SK-N-SH treated with all-trans-retinoic acid at 6 μM for 48 hours (cell line): Measurements from ENCODE around the gene NAB1.

ENCODE experiments used
- ATAC-seq: fragments of 200-7000 bp; cut with Tn5 transposase; 3 replicates; pipeline ENCODE4 v1.9.1; 2020; ENCODE audit warnings: mild to moderate bottlenecking, moderate library complexity
- ARNTL ChIP-seq: fragments of 450-650 bp; formaldehyde crosslinking; IDR thresholded peaks from 2 replicates; pipeline ENCODE4 v1.5.0; 2020; ENCODE audit warnings: low read depth, mild to moderate bottlenecking, moderate library complexity, borderline replicate concordance
- BACH2 ChIP-seq: fragments of 250-450 bp; sonication (Bioruptor Pico); IDR thresholded peaks from 2 replicates; pipeline ENCODE4 v1.9.0; 2021; ENCODE audit warnings: mild to moderate bottlenecking, borderline replicate concordance
- CREB5 ChIP-seq: fragments of 250-450 bp; sonication (Bioruptor Pico); IDR thresholded peaks from 2 replicates; pipeline ENCODE4 v1.5.1; 2020; ENCODE audit warnings: low read depth, mild to moderate bottlenecking, moderate library complexity
- CSDC2 ChIP-seq: fragments of 250-450 bp; sonication (Bioruptor Pico); IDR thresholded peaks from 2 replicates; pipeline ENCODE4 v1.5.0; 2020; ENCODE audit warnings: mild to moderate bottlenecking, moderate library complexity
- CSRNP3 ChIP-seq: fragments of 250-450 bp; sonication (Bioruptor Pico); IDR thresholded peaks from 2 replicates; pipeline ENCODE4 v1.5.1; 2021; ENCODE audit warnings: mild to moderate bottlenecking, moderate library complexity
- ESRRG ChIP-seq: fragments of 250-450 bp; sonication (Bioruptor Pico); IDR thresholded peaks from 2 replicates; pipeline ENCODE4 v1.6.1; 2021; ENCODE audit warnings: mild to moderate bottlenecking
- GLIS3 ChIP-seq: fragments of 250-450 bp; sonication (Bioruptor Pico); IDR thresholded peaks from 2 replicates; pipeline ENCODE4 v1.5.0; 2020; ENCODE audit warnings: mild to moderate bottlenecking, moderate library complexity
- ISL1 ChIP-seq: fragments of 250-450 bp; sonication (Bioruptor Pico); IDR thresholded peaks from 2 replicates; pipeline ENCODE4 v2.1.2; 2022; ENCODE audit warnings: mild to moderate bottlenecking, moderate library complexity
- OSR1 ChIP-seq: fragments of 250-450 bp; sonication (Bioruptor Pico); IDR thresholded peaks from 2 replicates; pipeline ENCODE4 v1.8.0; 2022; ENCODE audit warnings: moderate library complexity, mild to moderate bottlenecking, inconsistent platforms
- PATZ1 ChIP-seq: fragments of 250-450 bp; sonication (Bioruptor Pico); IDR thresholded peaks from 2 replicates; pipeline ENCODE4 v1.8.0; 2020; ENCODE audit warnings: mild to moderate bottlenecking, moderate library complexity, borderline replicate concordance
- POU6F1 ChIP-seq: fragments of 250-450 bp; sonication (Bioruptor Pico); IDR thresholded peaks from 2 replicates; pipeline ENCODE4 v1.8.0; 2021; ENCODE audit warnings: low read depth, mild to moderate bottlenecking, moderate library complexity, borderline replicate concordance
- PPARA ChIP-seq: fragments of 250-450 bp; sonication (Bioruptor Pico); IDR thresholded peaks from 2 replicates; pipeline ENCODE4 v1.5.0; 2020; ENCODE audit warnings: mild to moderate bottlenecking, borderline replicate concordance
- RARB ChIP-seq: fragments of 250-450 bp; sonication (Bioruptor Pico); IDR thresholded peaks from 2 replicates; pipeline ENCODE4 v1.8.0; 2021; ENCODE audit warnings: mild to moderate bottlenecking, moderate library complexity
- SNAI2 ChIP-seq: fragments of 250-450 bp; sonication (Bioruptor Pico); IDR thresholded peaks from 2 replicates; pipeline ENCODE4 v1.5.0; 2020; ENCODE audit warnings: mild to moderate bottlenecking, moderate library complexity
- TCF4 ChIP-seq: fragments of 250-450 bp; sonication (Bioruptor Pico); IDR thresholded peaks from 2 replicates; pipeline ENCODE4 v1.8.0; 2021; ENCODE audit warnings: mild to moderate bottlenecking, moderate library complexity, borderline replicate concordance
- TSHZ2 ChIP-seq: fragments of 250-450 bp; sonication (Bioruptor Pico); IDR thresholded peaks from 2 replicates; pipeline ENCODE4 v1.5.0; 2020; ENCODE audit warnings: mild to moderate bottlenecking, moderate library complexity
- ZC3H10 ChIP-seq: fragments of 250-450 bp; sonication (Bioruptor Pico); IDR thresholded peaks from 2 replicates; pipeline ENCODE4 v1.5.1; 2021; ENCODE audit warnings: mild to moderate bottlenecking, moderate library complexity
- ZFP3 ChIP-seq: fragments of 250-450 bp; sonication (Bioruptor Pico); IDR thresholded peaks from 2 replicates; pipeline ENCODE4 v1.5.0; 2020; ENCODE audit warnings: mild to moderate bottlenecking, moderate library complexity
- ZNF565 ChIP-seq: fragments of 450-650 bp; formaldehyde crosslinking; conservative IDR thresholded peaks from 2 replicates; pipeline ENCODE4 v1.5.0; 2020; ENCODE audit warnings: low read depth, mild to moderate bottlenecking, moderate library complexity
- ZNF70 ChIP-seq: fragments of 450-650 bp; formaldehyde crosslinking; IDR thresholded peaks from 2 replicates; pipeline ENCODE4 v1.5.0; 2020; ENCODE audit warnings: mild to moderate bottlenecking, moderate library complexity

The NAB1 gene

GRCh38 chr2:190720691-190721090, 71.8 kb downstream of the NAB1 start:
- no peak for ATAC-seq

More at GRCh38 chr2:190720691-190721090, 71.8 kb downstream of the NAB1 start:
- TF ChIP-seq ZNF70 (CRISPR knock-in tag), result no peak
- TF ChIP-seq ESRRG (CRISPR knock-in tag), result no peak
- TF ChIP-seq BACH2 (CRISPR knock-in tag), result no peak
- TF ChIP-seq PPARA (CRISPR knock-in tag), result no peak
- TF ChIP-seq SNAI2 (CRISPR knock-in tag), result no peak
- no peak for TF ChIP-seq TSHZ2
- TF ChIP-seq GLIS3, result no peak
- no peak for TF ChIP-seq PATZ1 (CRISPR knock-in tag)
- TF ChIP-seq TCF4 (CRISPR knock-in tag), result no peak
- no peak for TF ChIP-seq ZC3H10 (CRISPR knock-in tag)
- no peak for TF ChIP-seq CREB5 (CRISPR knock-in tag)
- no peak for TF ChIP-seq CSDC2
- TF ChIP-seq ZNF565 (CRISPR knock-in tag), result no peak
- TF ChIP-seq POU6F1 (CRISPR knock-in tag), result no peak
- no peak for TF ChIP-seq ISL1
- TF ChIP-seq ZFP3, result no peak
- TF ChIP-seq RARB, result no peak
- TF ChIP-seq CSRNP3 (CRISPR knock-in tag), result no peak
- TF ChIP-seq OSR1 (CRISPR knock-in tag), result no peak
- no peak for TF ChIP-seq ARNTL (CRISPR knock-in tag)
